ENCODE data around the gene NMNAT2. TPM values are rescaled to one million over a fixed set of nuclear protein-coding genes. Genes with fewer than 3 reads are reported as not detected.

NMNAT2 gene
- total and polyA plus RNA-seq, 10 of the 15 experiments (the other 5 are each of a cell fraction or from before 2014, with no cell fraction given), result 0.02 to 2.0 (median 0.60) TPM

DNA sequence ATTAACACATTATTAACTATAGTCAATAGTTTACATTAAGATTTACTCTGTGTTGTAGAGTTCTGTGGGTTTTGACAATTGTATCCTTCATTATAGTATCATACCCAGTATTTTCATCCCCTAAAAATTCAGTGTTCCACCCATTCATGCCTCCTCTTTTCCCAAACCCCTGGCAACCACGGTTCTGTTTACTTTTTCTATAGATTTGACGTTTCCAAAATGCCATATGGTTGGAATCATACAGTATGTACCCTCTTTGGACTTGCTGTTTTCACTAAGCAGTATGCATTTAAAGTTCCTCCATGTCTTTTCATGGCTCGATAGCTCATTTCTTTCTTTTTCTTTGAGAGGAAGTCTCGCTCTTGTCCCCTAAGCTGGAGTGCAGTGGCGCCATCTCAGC is 122.7 kb downstream of the NMNAT2 start:
- Histone ChIP-seq H3K36me3 (ENCODE audit: control insufficient read depth in 2 of 2, insufficient read depth in 2 of 2, low read length in 1 of 2) (no peaks in the 10 kb centered on the region), H3K4me1 (ENCODE audit: control insufficient read depth, insufficient read depth, low read length) (no peaks in the 10 kb centered on the region), H3K9me3 (replicated peaks; ENCODE audit: control insufficient read depth, insufficient read depth, low read length) (no peaks in the 10 kb centered on the region), H3K27me3 (replicated peaks in 1 of 2; ENCODE audit: control insufficient read depth in 2 of 2, insufficient read depth in 2 of 2, low read length in 1 of 2) (peaks cover 0 to 2% of the 10 kb centered on the region in 2 experiments; a peak in 1 of 4 replicates), H3K27ac (ENCODE audit: control insufficient read depth, insufficient read depth) (no peak overlapping the region), H3K4me2 (ENCODE audit: control insufficient read depth, insufficient read depth) (no peak overlapping the region), H3K9ac (ENCODE audit: control insufficient read depth, insufficient read depth, low read length) (no peak overlapping the region), H2AFZ (ENCODE audit: control insufficient read depth, low read depth, low read length) (no peak overlapping the region), H3K79me2 (ENCODE audit: control insufficient read depth, insufficient read depth, low read length) (no peaks in the 10 kb centered on the region), H3K4me3 (no peak overlapping the region), H4K20me1 (ENCODE audit: control insufficient read depth, insufficient read depth) (no peaks in the 10 kb centered on the region)
- no TSS peak for BruUV-seq (replicated peaks)
- in situ Hi-C loops (cut with MboI) (no loop called here), intact Hi-C loops (cut with micrococcal nuclease; ENCODE audit: unreplicated experiment) (no loop called here)
- FAIRE-seq, result no peak
- ChIA-PET POLR2A (interaction anchor here (1.3 kb wide), 1 partner anchor 10 kb away, joined by 3 read pairs; no protein-coding TSS in a partner anchor), SMC1A (ENCODE audit: uncharacterized antibody, unreplicated experiment) (interaction anchor here (0.7 kb wide), 1 partner anchor 17 kb away, joined by 3 read pairs; no protein-coding TSS in a partner anchor), RAD21 (ENCODE audit: unreplicated experiment) (no interaction called here), CTCF (interaction anchor here (1.2 to 1.3 kb wide), 2 partner anchors 11 to 13 kb away, joined by 6 read pairs; no protein-coding TSS in a partner anchor)
- WGBS (ENCODE audit: insufficient coverage, insufficient replicate concordance, low lambda C conversion rate, missing lambda C conversion rate), result 9% methylated on average over 5 of the region's 5 CpGs
- ATAC-seq, result no peak
- no peak for DNase-seq (ENCODE audit: low read depth, low spot score)
- no peak for TF ChIP-seq TARDBP (IDR thresholded peaks at IDR 0.05; ENCODE audit: borderline replicate concordance)
- TF ChIP-seq SUPT20H (IDR thresholded peaks at IDR 0.05; ENCODE audit: borderline replicate concordance, control insufficient read depth, low read depth, low read length), result no peak
- no peak for TF ChIP-seq HDAC2 (IDR thresholded peaks at IDR 0.05)
- TF ChIP-seq, protein P1, sequence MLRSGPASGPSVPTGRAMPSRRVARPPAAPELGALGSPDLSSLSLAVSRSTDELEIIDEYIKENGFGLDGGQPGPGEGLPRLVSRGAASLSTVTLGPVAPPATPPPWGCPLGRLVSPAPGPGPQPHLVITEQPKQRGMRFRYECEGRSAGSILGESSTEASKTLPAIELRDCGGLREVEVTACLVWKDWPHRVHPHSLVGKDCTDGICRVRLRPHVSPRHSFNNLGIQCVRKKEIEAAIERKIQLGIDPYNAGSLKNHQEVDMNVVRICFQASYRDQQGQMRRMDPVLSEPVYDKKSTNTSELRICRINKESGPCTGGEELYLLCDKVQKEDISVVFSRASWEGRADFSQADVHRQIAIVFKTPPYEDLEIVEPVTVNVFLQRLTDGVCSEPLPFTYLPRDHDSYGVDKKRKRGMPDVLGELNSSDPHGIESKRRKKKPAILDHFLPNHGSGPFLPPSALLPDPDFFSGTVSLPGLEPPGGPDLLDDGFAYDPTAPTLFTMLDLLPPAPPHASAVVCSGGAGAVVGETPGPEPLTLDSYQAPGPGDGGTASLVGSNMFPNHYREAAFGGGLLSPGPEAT (IDR thresholded peaks at IDR 0.05; ENCODE audit: low read depth), result no peak
- TF ChIP-seq BHLHE40 (IDR thresholded peaks at IDR 0.05; ENCODE audit: borderline replicate concordance in 1 of 2, low read depth in 2 of 2, low read length in 1 of 2), result no peak
- TF ChIP-seq NR2C2 (IDR thresholded peaks at IDR 0.05; ENCODE audit: borderline replicate concordance, control insufficient read depth, insufficient read length, low read depth), result no peak
- no peak for TF ChIP-seq ZBED1 (IDR thresholded peaks at IDR 0.05; ENCODE audit: borderline replicate concordance)
- TF ChIP-seq KLF5 (IDR thresholded peaks at IDR 0.05; ENCODE audit: partially characterized antibody), result no peak
- no peak for TF ChIP-seq IKZF1 (conservative IDR thresholded peaks at IDR 0.05)
- no peak for TF ChIP-seq CBFB (IDR thresholded peaks at IDR 0.05; ENCODE audit: low read depth)
- no peak for TF ChIP-seq ATF7 (IDR thresholded peaks at IDR 0.05; ENCODE audit: low read depth)
- TF ChIP-seq, protein P2, sequence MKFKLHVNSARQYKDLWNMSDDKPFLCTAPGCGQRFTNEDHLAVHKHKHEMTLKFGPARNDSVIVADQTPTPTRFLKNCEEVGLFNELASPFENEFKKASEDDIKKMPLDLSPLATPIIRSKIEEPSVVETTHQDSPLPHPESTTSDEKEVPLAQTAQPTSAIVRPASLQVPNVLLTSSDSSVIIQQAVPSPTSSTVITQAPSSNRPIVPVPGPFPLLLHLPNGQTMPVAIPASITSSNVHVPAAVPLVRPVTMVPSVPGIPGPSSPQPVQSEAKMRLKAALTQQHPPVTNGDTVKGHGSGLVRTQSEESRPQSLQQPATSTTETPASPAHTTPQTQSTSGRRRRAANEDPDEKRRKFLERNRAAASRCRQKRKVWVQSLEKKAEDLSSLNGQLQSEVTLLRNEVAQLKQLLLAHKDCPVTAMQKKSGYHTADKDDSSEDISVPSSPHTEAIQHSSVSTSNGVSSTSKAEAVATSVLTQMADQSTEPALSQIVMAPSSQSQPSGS (IDR thresholded peaks at IDR 0.05; ENCODE audit: low read length), result no peak
- TF ChIP-seq TCF3 (IDR thresholded peaks at IDR 0.05; ENCODE audit: borderline replicate concordance, insufficient read depth, low read depth, low read length), result no peak
- TF ChIP-seq STAT3 (IDR thresholded peaks at IDR 0.05; ENCODE audit: low read depth, low read length), result no peak
- TF ChIP-seq MYC (IDR thresholded peaks at IDR 0.05; ENCODE audit: insufficient read depth, insufficient read length, insufficient replicate concordance, low read length, severe bottlenecking), result no peak
- TF ChIP-seq MAX (IDR thresholded peaks at IDR 0.05; ENCODE audit: low read depth, low read length), result no peak

Data from GM12878 (cell line).